ENCODE measurements around the gene STIM1. TPM values are rescaled to one million over a fixed set of nuclear protein-coding genes. Genes with fewer than 3 reads are reported as not detected.

The STIM1 gene
- total RNA-seq, 1 experiment from 2014 or later, result 15.2 TPM

- H2AK5ac ChIP-seq (ENCODE audit: insufficient read length, low read length), result no peak overlapping the region
- no peaks in the 10 kb centered on the region for H3K9me3 Mint-ChIP-seq
- H2BK5ac ChIP-seq (ENCODE audit: insufficient read length, low read length), result no peak overlapping the region
- no peak overlapping the region for H3K9ac ChIP-seq (ENCODE audit: extremely low read depth, insufficient read length, low read length)
- H4K20me1 ChIP-seq (ENCODE audit: control insufficient read depth, insufficient read depth, insufficient read length), result no peaks in the 10 kb centered on the region
- H3K4ac ChIP-seq (ENCODE audit: low read depth, low read length), result no peak overlapping the region
- no peak overlapping the region for H3K27ac ChIP-seq (ENCODE audit: insufficient read length, low read depth, low read length)
- WGBS (ENCODE audit: extremely low coverage, insufficient read length, low lambda C conversion rate), result no CpG with 5 or more reads among the region's 3 CpGs
- H2AFZ ChIP-seq (ENCODE audit: low read length), result no peak overlapping the region
- no peak overlapping the region for H2BK120ac ChIP-seq (ENCODE audit: low read depth, low read length, poor library complexity, severe bottlenecking)
- H3T11ph ChIP-seq (ENCODE audit: low read length), result no peak overlapping the region
- H2BK20ac ChIP-seq (ENCODE audit: low read depth, low read length, poor library complexity, severe bottlenecking), result no peak overlapping the region
- H3K14ac ChIP-seq (ENCODE audit: insufficient read depth, low read length), result no peak overlapping the region
- no peak overlapping the region for H3K4me3 Mint-ChIP-seq
- H3K79me2 ChIP-seq (ENCODE audit: insufficient read depth, low read length), result no peaks in the 10 kb centered on the region
- H3K4me2 ChIP-seq (ENCODE audit: insufficient read depth, insufficient read length, low read length), result no peak overlapping the region
- H3K4me1 ChIP-seq (ENCODE audit: insufficient read depth, low read length), result no peaks in the 10 kb centered on the region
- no peaks in the 10 kb centered on the region for H3K23me2 ChIP-seq (ENCODE audit: insufficient read length, low read depth, low read length, poor library complexity, severe bottlenecking)
- H3K27me3 ChIP-seq (ENCODE audit: insufficient read depth, low read length), result no peaks in the 10 kb centered on the region; the same call in 1 of the 2 replicates
- no peak overlapping the region for H3K27ac Mint-ChIP-seq
- no peaks in the 10 kb centered on the region for H3K9me3 ChIP-seq (ENCODE audit: control insufficient read depth, low read depth, low read length)
- no peak overlapping the region for H2BK15ac ChIP-seq (ENCODE audit: low read depth, low read length)
- H3K79me1 ChIP-seq (ENCODE audit: insufficient read depth, low read depth, low read length, poor library complexity, severe bottlenecking), result no peaks in the 10 kb centered on the region
- no peaks in the 10 kb centered on the region for H3K27me3 Mint-ChIP-seq (ENCODE audit: low read depth)
- no peak overlapping the region for H3K23ac ChIP-seq (ENCODE audit: insufficient read length, low read depth, low read length)
- no peak overlapping the region for H4K8ac ChIP-seq (replicated peaks; ENCODE audit: insufficient read length, low read depth, low read length)
- H3K56ac ChIP-seq (ENCODE audit: insufficient read length, low read depth, low read length), result no peak overlapping the region
- H3K18ac ChIP-seq (ENCODE audit: insufficient read length, low read depth, low read length), result no peak overlapping the region
- H3K4me1 Mint-ChIP-seq, result peaks cover 16 to 19% of the 10 kb centered on the region in 2 experiments
- H2BK12ac ChIP-seq (ENCODE audit: insufficient read length, low read depth, low read length), result no peak overlapping the region
- no peak overlapping the region for H4K91ac ChIP-seq (ENCODE audit: insufficient read length, low read depth, low read length)
- no peak for DNase-seq
- no peak overlapping the region for H4K5ac ChIP-seq (ENCODE audit: insufficient read length, low read depth, low read length)
- TF ChIP-seq, protein P1, sequence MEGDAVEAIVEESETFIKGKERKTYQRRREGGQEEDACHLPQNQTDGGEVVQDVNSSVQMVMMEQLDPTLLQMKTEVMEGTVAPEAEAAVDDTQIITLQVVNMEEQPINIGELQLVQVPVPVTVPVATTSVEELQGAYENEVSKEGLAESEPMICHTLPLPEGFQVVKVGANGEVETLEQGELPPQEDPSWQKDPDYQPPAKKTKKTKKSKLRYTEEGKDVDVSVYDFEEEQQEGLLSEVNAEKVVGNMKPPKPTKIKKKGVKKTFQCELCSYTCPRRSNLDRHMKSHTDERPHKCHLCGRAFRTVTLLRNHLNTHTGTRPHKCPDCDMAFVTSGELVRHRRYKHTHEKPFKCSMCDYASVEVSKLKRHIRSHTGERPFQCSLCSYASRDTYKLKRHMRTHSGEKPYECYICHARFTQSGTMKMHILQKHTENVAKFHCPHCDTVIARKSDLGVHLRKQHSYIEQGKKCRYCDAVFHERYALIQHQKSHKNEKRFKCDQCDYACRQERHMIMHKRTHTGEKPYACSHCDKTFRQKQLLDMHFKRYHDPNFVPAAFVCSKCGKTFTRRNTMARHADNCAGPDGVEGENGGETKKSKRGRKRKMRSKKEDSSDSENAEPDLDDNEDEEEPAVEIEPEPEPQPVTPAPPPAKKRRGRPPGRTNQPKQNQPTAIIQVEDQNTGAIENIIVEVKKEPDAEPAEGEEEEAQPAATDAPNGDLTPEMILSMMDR (conservative IDR thresholded peaks at IDR 0.05), result no peak
- peaks cover 0 to 2% (median 0%) of the 10 kb centered on the region in 3 experiments; a peak in 1 of 7 replicates for H3K36me3 Mint-ChIP-seq (ENCODE audit: insufficient read depth in 1 of 3, low read depth in 3 of 3)
Measured at GRCh38 chr11:3876613-3877012, 21.1 kb downstream of the STIM1 start.

Data from H9 (cell line).